MCF 10A (cell line): ENCODE data around the gene GREB1. TPM values are rescaled to one million over a fixed set of nuclear protein-coding genes. Genes with fewer than 3 reads are reported as not detected.

Experiments used
- BruUV-seq: library from RNA; stranded (reverse); fragments of 400-500 nt; replicated peaks from 2 replicates; lab custom pipeline; 2021; lab: Mats Ljungman, UMichigan
- CTCF ChIA-PET: fragments of 300-600 bp; sonication (Branson Sonifier 250); formaldehyde crosslinking; extraction: SDS; loops from one replicate; lab custom pipeline; 2021; ENCODE audit warnings: antibody characterized with exemption, inconsistent platforms; lab: Yijun Ruan, JAX
- POLR2A ChIA-PET: fragments of 300-600, 350-650 bp; sonication (Branson Sonifier 250); formaldehyde crosslinking; extraction: SDS; loops from one replicate; lab custom pipeline; 2020; ENCODE audit warnings: antibody characterized with exemption, inconsistent platforms; lab: Yijun Ruan, JAX
- DNase-seq: peaks from one replicate; pipeline ENCODE4 v3.0.0-alpha.2; 2018; ENCODE audit not compliant: unreplicated experiment
- H3K27ac Mint-ChIP-seq: one replicate; pipeline ENCODE4 v1.8.0; 2022; ENCODE audit warnings: mild to moderate bottlenecking, low read depth, mixed read lengths; ENCODE audit not compliant: unreplicated experiment
- H3K27me3 Mint-ChIP-seq: one replicate; pipeline ENCODE4 v1.8.0; 2022; ENCODE audit warnings: mixed read lengths; ENCODE audit not compliant: insufficient read depth, unreplicated experiment
- H3K36me3 Mint-ChIP-seq: one replicate; pipeline ENCODE4 v1.8.0; 2022; ENCODE audit warnings: mild to moderate bottlenecking, moderate library complexity, mixed read lengths; ENCODE audit not compliant: insufficient read depth, unreplicated experiment
- H3K4me1 Mint-ChIP-seq: one replicate; pipeline ENCODE4 v1.8.0; 2022; ENCODE audit warnings: mixed read lengths; ENCODE audit not compliant: insufficient read depth, unreplicated experiment
- H3K4me3 Mint-ChIP-seq: one replicate; pipeline ENCODE4 v1.8.0; 2022; ENCODE audit warnings: mild to moderate bottlenecking, moderate library complexity, mixed read lengths; ENCODE audit not compliant: unreplicated experiment
- H3K9me3 Mint-ChIP-seq: one replicate; pipeline ENCODE4 v1.8.0; 2022; ENCODE audit warnings: mixed read lengths; ENCODE audit not compliant: unreplicated experiment
- CTCF ChIP-seq: fragments of 200-600 bp; IDR thresholded peaks from one replicate; pipeline ENCODE4 v1.8.0; 2022; ENCODE audit warnings: antibody characterized with exemption, mild to moderate bottlenecking; ENCODE audit not compliant: unreplicated experiment
- intact Hi-C: fragments of 100-400 bp; cut with micrococcal nuclease; formaldehyde crosslinking; loops from 2 replicates; pipeline ENCODE4 v1.14.1; 2022
- total RNA-seq: library from RNA; stranded (reverse); gene quantifications from 2 replicates; pipeline ENCODE4 v1.2.3, GENCODE V29; 2022

GREB1 gene
- total RNA-seq, 1 experiment from 2014 or later: 1.7 TPM

GRCh38 chr2:11665510-11666362 lies 131.9 kb downstream of the GREB1 start:
- DNase-seq: no peak
- CTCF ChIA-PET: interaction anchor here (0.6 to 1.6 kb wide), 6 partner anchors 13 to 114 kb away, joined by 3 to 5 read pairs (median 3); no protein-coding TSS in a partner anchor

DNA sequence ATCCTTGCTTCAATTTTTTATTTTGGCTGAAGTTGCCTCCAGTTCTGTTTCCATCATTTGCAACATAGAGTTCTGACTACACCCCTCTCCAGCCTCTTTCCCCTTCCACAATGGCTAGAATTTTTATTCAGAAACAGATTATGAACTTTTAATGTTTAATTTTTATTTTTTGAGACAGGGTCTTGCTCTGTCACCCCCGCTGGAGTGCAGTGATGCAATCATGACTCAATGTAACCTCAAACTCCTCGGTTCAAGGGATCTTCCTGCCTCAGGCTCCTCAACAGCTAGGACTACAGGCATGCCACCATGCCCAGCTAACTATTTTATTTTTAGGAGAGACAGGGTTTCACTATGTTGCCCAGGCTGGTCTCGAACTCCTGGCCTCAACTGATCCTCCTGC lies 133.3 kb downstream of the GREB1 start:
- no TSS peak for BruUV-seq
- peaks cover 11% of the 10 kb centered on the region for H3K4me1 Mint-ChIP-seq
- H3K36me3 Mint-ChIP-seq: no peaks in the 10 kb centered on the region
- no peak overlapping the region for H3K27ac Mint-ChIP-seq
- ChIA-PET CTCF (interaction anchor here (1.3 to 1.5 kb wide), 2 partner anchors 15 to 83 kb away, joined by 3 to 5 read pairs; no protein-coding TSS in a partner anchor), POLR2A (no interaction called here)
- intact Hi-C loops: no loop called here
- H3K9me3 Mint-ChIP-seq: peaks cover 5% of the 10 kb centered on the region
- no peak overlapping the region for H3K4me3 Mint-ChIP-seq
- no peaks in the 10 kb centered on the region for H3K27me3 Mint-ChIP-seq
- no peak for DNase-seq
- TF ChIP-seq CTCF: no peak

More at GRCh38 chr2:11665510-11666362, 131.9 kb downstream of the GREB1 start:
- H3K27me3 Mint-ChIP-seq: no peaks in the 10 kb centered on the region
- intact Hi-C loops: no loop called here
- no TSS peak for BruUV-seq
- H3K27ac Mint-ChIP-seq: no peak overlapping the region
- TF ChIP-seq CTCF: no peak
- no peaks in the 10 kb centered on the region for H3K36me3 Mint-ChIP-seq
- H3K4me1 Mint-ChIP-seq: peaks cover 11% of the 10 kb centered on the region
- POLR2A ChIA-PET: interaction anchor here (0.8 kb wide), 1 partner anchor 22 kb away, joined by 4 read pairs; no protein-coding TSS in a partner anchor
- no peak overlapping the region for H3K4me3 Mint-ChIP-seq
- peaks cover 9% of the 10 kb centered on the region for H3K9me3 Mint-ChIP-seq

GRCh38 chr2:11667866-11668637 lies 134.2 kb downstream of the GREB1 start:
- peaks cover 11% of the 10 kb centered on the region for H3K4me1 Mint-ChIP-seq
- BruUV-seq: no TSS peak
- no peak overlapping the region for H3K4me3 Mint-ChIP-seq
- DNase-seq: no peak
- POLR2A ChIA-PET: no interaction called here
- CTCF ChIA-PET: interaction anchor here (1.4 kb wide), 1 partner anchor 13 kb away, joined by 4 read pairs; no protein-coding TSS in a partner anchor
- H3K36me3 Mint-ChIP-seq: no peaks in the 10 kb centered on the region
- no peak for TF ChIP-seq CTCF
- H3K9me3 Mint-ChIP-seq: no peaks in the 10 kb centered on the region
- intact Hi-C loops: no loop called here
- H3K27me3 Mint-ChIP-seq: no peaks in the 10 kb centered on the region
- no peak overlapping the region for H3K27ac Mint-ChIP-seq
